Measurements from ENCODE around the gene ADGRF3. TPM values are rescaled to one million over a fixed set of nuclear protein-coding genes. Genes with fewer than 3 reads are reported as not detected.

Gene ADGRF3
- total and polyA plus RNA-seq, 9 of the 15 experiments (the other 6 are each of a cell fraction or from before 2014, with no cell fraction given), result 0.04 to 0.54 (median 0.16) TPM; not detected in 2

GRCh38 chr2:26300234-26300925 lies 46.2 kb downstream of the ADGRF3 start:
- no TSS peak for BruUV-seq (replicated peaks)
- Histone ChIP-seq H2AFZ (ENCODE audit: low read depth, low read length) (peak overlapping the region; percentile 63), H3K27me3 (ENCODE audit: control insufficient read depth in 2 of 2, insufficient read depth in 2 of 2, low read length in 2 of 2) (peaks cover 13 to 22% of the 10 kb centered on the region in 2 experiments; a peak in 4 of 5 replicates), H4K20me1 (replicated peaks; ENCODE audit: control insufficient read depth, insufficient read depth, low read length) (no peaks in the 10 kb centered on the region), H3K4me3 (no peak overlapping the region), H3K79me2 (ENCODE audit: control insufficient read depth, insufficient read depth, low read length) (no peaks in the 10 kb centered on the region), H3K36me3 (ENCODE audit: control insufficient read depth, insufficient read depth, low read length) (no peaks in the 10 kb centered on the region), H3K9me3 (replicated peaks; ENCODE audit: control insufficient read depth, insufficient read depth, low read depth, low read length) (no peaks in the 10 kb centered on the region), H3K9me1 (ENCODE audit: control insufficient read depth, insufficient read depth, low read length) (no peaks in the 10 kb centered on the region), H3K9ac (ENCODE audit: insufficient read depth in 1 of 2, low read depth in 2 of 2, low read length in 2 of 2) (no peak overlapping the region), H3K4me1 (replicated peaks in 1 of 2; ENCODE audit: control insufficient read depth in 2 of 2, insufficient read depth in 2 of 2, low read length in 2 of 2) (peaks cover 0 to 2% of the 10 kb centered on the region in 2 experiments; a peak in 1 of 5 replicates), H3K4me2 (ENCODE audit: insufficient read depth, low read length) (no peak overlapping the region), H3K27ac (ENCODE audit: extremely low read depth, low read depth, low read length) (no peak overlapping the region)
- intact Hi-C loops (cut with micrococcal nuclease) (no loop called here), in situ Hi-C loops (cut with MboI) (no loop called here)
- DNase-seq (ENCODE audit: extremely low read depth in 1 of 4, low spot score in 3 of 4) (no peak), ATAC-seq (no peak), FAIRE-seq (peak; percentile 46)
- ChIA-PET POLR2A (interaction anchor here (0.7 to 1.7 kb wide), 2 partner anchors 16 to 63 kb away, joined by 3 to 8 read pairs; no protein-coding TSS in a partner anchor), CTCF (ENCODE audit: low intra/inter-chr PET ratio) (no interaction called here)
- 65% methylated on average over 22 of the region's 22 CpGs for WGBS (ENCODE audit: insufficient coverage, low coverage, missing lambda C conversion rate)
- TF ChIP-seq ZKSCAN1 (IDR thresholded peaks at IDR 0.05; ENCODE audit: low read depth, low read length), result no peak
- 0 out of 2 replicates have a peak, but pooled peaks have one; percentile 21 for TF ChIP-seq EGR1 (conservative IDR thresholded peaks at IDR 0.05)

GRCh38 chr2:26299471-26300101 lies 47.0 kb downstream of the ADGRF3 start:
- intact Hi-C loops (cut with micrococcal nuclease) (no loop called here), in situ Hi-C loops (cut with MboI) (no loop called here)
- Histone ChIP-seq H3K27me3 (ENCODE audit: control insufficient read depth in 2 of 2, insufficient read depth in 2 of 2, low read length in 2 of 2) (peaks cover 10 to 22% of the 10 kb centered on the region in 2 experiments; a peak in 4 of 5 replicates), H4K20me1 (replicated peaks; ENCODE audit: control insufficient read depth, insufficient read depth, low read length) (no peaks in the 10 kb centered on the region), H3K27ac (ENCODE audit: extremely low read depth, low read depth, low read length) (no peak overlapping the region), H3K4me1 (replicated peaks in 1 of 2; ENCODE audit: control insufficient read depth in 2 of 2, insufficient read depth in 2 of 2, low read length in 2 of 2) (peaks cover 0 to 2% of the 10 kb centered on the region in 2 experiments; a peak in 1 of 5 replicates), H3K9me3 (replicated peaks; ENCODE audit: control insufficient read depth, insufficient read depth, low read depth, low read length) (no peaks in the 10 kb centered on the region), H3K4me3 (no peak overlapping the region), H3K36me3 (ENCODE audit: control insufficient read depth, insufficient read depth, low read length) (no peaks in the 10 kb centered on the region), H3K79me2 (ENCODE audit: control insufficient read depth, insufficient read depth, low read length) (no peaks in the 10 kb centered on the region), H3K4me2 (ENCODE audit: insufficient read depth, low read length) (peak overlapping the region; percentile 51), H2AFZ (ENCODE audit: low read depth, low read length) (peak overlapping the region; percentile 64), H3K9ac (ENCODE audit: insufficient read depth in 1 of 2, low read depth in 2 of 2, low read length in 2 of 2) (peak overlapping the region in 1 of 2 experiments; percentile 17; a peak in 1 of 4 replicates), H3K9me1 (ENCODE audit: control insufficient read depth, insufficient read depth, low read length) (no peaks in the 10 kb centered on the region)
- no peak for ATAC-seq
- WGBS (ENCODE audit: insufficient coverage, low coverage, missing lambda C conversion rate), result 32% methylated on average over 9 of the region's 9 CpGs
- DNase-seq (ENCODE audit: extremely low read depth in 1 of 4, low spot score in 3 of 4), result no peak
- POLR2A ChIA-PET, result interaction anchor here (0.7 to 1.7 kb wide), 3 partner anchors 10 to 62 kb away, joined by 3 to 8 read pairs (median 3); no protein-coding TSS in a partner anchor
- CTCF ChIA-PET (ENCODE audit: low intra/inter-chr PET ratio), result no interaction called here
- no TSS peak for BruUV-seq (replicated peaks)
- peak; percentile 74 for FAIRE-seq
- TF ChIP-seq ZNF24 (IDR thresholded peaks at IDR 0.05) (no peak), RFX1 (IDR thresholded peaks at IDR 0.05) (peak; percentile 25)
- TF ChIP-seq, protein P1, sequence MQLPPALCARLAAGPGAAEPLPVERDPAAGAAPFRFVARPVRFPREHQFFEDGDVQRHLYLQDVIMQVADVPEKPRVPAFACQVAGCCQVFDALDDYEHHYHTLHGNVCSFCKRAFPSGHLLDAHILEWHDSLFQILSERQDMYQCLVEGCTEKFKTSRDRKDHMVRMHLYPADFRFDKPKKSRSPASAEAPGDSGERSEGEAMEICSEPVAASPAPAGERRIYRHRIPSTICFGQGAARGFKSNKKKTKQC (CRISPR knock-in tag; IDR thresholded peaks at IDR 0.05), result no peak
